ENCODE measurements around the gene MMAB. TPM values are rescaled to one million over a fixed set of nuclear protein-coding genes. Genes with fewer than 3 reads are reported as not detected.

The MMAB gene
- total RNA-seq, 1 experiment from 2014 or later = 34.9 TPM

DNA sequence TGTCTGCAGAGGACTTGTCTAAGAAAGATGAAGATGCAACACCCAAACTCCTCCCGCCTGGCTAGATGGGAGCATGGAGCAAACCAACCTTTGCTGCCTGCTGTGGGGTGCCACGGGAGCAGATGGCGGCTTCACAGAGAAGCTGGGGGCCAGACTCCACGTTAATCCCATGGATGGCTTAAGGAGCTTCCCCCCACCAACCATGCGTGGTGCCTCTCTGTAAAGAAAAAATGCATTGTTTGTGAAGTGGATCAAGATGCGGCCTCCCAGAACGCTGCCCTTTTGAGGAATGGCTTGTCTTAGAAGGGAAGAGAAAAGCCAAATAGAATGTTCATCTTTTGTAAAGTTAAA lies 15.9 kb upstream of the MMAB start:
- ATAC-seq (no peak), DNase-seq (ENCODE audit: low read depth, low spot score) (no peak)
- H3K9ac ChIP-seq (ENCODE audit: low read length) = no peak overlapping the region
- H3K9me2 ChIP-seq (ENCODE audit: insufficient read depth) = no peaks in the 10 kb centered on the region
- ChIA-PET POLR2A (no interaction called here), CTCF (no interaction called here), RAD21 (ENCODE audit: low non-redundant PET in 1 of 2, low total read pairs in 2 of 2, uncharacterized antibody in 2 of 2, unreplicated experiment in 2 of 2) (no interaction called here)
- peaks cover 3% of the 10 kb centered on the region in 2 experiments; a peak in 1 of 4 replicates for H3K36me3 ChIP-seq (ENCODE audit: control insufficient read depth in 1 of 2, insufficient read depth in 2 of 2, low read length in 2 of 2)
- intact Hi-C loops (cut with micrococcal nuclease) = no loop called here
- H3K27me3 ChIP-seq (ENCODE audit: insufficient read depth, low read length) = no peaks in the 10 kb centered on the region
- no peak overlapping the region for H2AFZ ChIP-seq (ENCODE audit: low read depth, low read length, poor library complexity, severe bottlenecking)
- H3K27ac ChIP-seq (ENCODE audit: low read depth, low read length) = no peak overlapping the region
- no peak overlapping the region for H3K4me2 ChIP-seq (ENCODE audit: low read length)
- TF ChIP-seq, protein P1, sequence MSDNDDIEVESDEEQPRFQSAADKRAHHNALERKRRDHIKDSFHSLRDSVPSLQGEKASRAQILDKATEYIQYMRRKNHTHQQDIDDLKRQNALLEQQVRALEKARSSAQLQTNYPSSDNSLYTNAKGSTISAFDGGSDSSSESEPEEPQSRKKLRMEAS (IDR thresholded peaks at IDR 0.05) = no peak
- TF ChIP-seq SP1 (IDR thresholded peaks at IDR 0.05; ENCODE audit: low read depth) = no peak
- TF ChIP-seq YY1 (IDR thresholded peaks at IDR 0.05; ENCODE audit: extremely low read depth, insufficient replicate concordance, low read depth, low read length) = no peak
- no peak for TF ChIP-seq RAD21 (IDR thresholded peaks at IDR 0.05; ENCODE audit: low read depth)
- no peak for TF ChIP-seq CBX3 (IDR thresholded peaks at IDR 0.05; ENCODE audit: low read depth)
- TF ChIP-seq, protein P2, sequence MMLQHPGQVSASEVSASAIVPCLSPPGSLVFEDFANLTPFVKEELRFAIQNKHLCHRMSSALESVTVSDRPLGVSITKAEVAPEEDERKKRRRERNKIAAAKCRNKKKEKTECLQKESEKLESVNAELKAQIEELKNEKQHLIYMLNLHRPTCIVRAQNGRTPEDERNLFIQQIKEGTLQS (IDR thresholded peaks at IDR 0.05) = no peak
- TF ChIP-seq ZNF274 (IDR thresholded peaks at IDR 0.05; ENCODE audit: low read depth, low read length) = no peak
- TF ChIP-seq, protein P3, sequence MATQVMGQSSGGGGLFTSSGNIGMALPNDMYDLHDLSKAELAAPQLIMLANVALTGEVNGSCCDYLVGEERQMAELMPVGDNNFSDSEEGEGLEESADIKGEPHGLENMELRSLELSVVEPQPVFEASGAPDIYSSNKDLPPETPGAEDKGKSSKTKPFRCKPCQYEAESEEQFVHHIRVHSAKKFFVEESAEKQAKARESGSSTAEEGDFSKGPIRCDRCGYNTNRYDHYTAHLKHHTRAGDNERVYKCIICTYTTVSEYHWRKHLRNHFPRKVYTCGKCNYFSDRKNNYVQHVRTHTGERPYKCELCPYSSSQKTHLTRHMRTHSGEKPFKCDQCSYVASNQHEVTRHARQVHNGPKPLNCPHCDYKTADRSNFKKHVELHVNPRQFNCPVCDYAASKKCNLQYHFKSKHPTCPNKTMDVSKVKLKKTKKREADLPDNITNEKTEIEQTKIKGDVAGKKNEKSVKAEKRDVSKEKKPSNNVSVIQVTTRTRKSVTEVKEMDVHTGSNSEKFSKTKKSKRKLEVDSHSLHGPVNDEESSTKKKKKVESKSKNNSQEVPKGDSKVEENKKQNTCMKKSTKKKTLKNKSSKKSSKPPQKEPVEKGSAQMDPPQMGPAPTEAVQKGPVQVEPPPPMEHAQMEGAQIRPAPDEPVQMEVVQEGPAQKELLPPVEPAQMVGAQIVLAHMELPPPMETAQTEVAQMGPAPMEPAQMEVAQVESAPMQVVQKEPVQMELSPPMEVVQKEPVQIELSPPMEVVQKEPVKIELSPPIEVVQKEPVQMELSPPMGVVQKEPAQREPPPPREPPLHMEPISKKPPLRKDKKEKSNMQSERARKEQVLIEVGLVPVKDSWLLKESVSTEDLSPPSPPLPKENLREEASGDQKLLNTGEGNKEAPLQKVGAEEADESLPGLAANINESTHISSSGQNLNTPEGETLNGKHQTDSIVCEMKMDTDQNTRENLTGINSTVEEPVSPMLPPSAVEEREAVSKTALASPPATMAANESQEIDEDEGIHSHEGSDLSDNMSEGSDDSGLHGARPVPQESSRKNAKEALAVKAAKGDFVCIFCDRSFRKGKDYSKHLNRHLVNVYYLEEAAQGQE (IDR thresholded peaks at IDR 0.05; ENCODE audit: low read depth) = no peak
- TF ChIP-seq EGR1 (IDR thresholded peaks at IDR 0.05; ENCODE audit: low read depth) = no peak
- TF ChIP-seq EZH2 (IDR thresholded peaks at IDR 0.05) = no peak
- TF ChIP-seq SIN3A (IDR thresholded peaks at IDR 0.05; ENCODE audit: low read depth) = no peak
- TF ChIP-seq, protein P4, sequence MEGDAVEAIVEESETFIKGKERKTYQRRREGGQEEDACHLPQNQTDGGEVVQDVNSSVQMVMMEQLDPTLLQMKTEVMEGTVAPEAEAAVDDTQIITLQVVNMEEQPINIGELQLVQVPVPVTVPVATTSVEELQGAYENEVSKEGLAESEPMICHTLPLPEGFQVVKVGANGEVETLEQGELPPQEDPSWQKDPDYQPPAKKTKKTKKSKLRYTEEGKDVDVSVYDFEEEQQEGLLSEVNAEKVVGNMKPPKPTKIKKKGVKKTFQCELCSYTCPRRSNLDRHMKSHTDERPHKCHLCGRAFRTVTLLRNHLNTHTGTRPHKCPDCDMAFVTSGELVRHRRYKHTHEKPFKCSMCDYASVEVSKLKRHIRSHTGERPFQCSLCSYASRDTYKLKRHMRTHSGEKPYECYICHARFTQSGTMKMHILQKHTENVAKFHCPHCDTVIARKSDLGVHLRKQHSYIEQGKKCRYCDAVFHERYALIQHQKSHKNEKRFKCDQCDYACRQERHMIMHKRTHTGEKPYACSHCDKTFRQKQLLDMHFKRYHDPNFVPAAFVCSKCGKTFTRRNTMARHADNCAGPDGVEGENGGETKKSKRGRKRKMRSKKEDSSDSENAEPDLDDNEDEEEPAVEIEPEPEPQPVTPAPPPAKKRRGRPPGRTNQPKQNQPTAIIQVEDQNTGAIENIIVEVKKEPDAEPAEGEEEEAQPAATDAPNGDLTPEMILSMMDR (IDR thresholded peaks at IDR 0.05 in 2 of 3, conservative IDR thresholded peaks at IDR 0.05 in 1 of 3; ENCODE audit: borderline replicate concordance in 1 of 3, insufficient read depth in 1 of 3, low read depth in 2 of 3, low read length in 2 of 3) = no peak
- no peak for TF ChIP-seq POLR2AphosphoS5 (IDR thresholded peaks at IDR 0.05; ENCODE audit: low read depth, low read length)
- H3K4me1 ChIP-seq (ENCODE audit: control insufficient read depth in 1 of 2, insufficient read depth in 2 of 2, low read length in 2 of 2) = peaks cover 0 to 5% of the 10 kb centered on the region in 2 experiments; a peak in 1 of 4 replicates
- BruUV-seq (replicated peaks) = no TSS peak
- H4K20me1 ChIP-seq (ENCODE audit: insufficient read depth) = no peaks in the 10 kb centered on the region
- no peaks in the 10 kb centered on the region for H3K79me2 ChIP-seq (ENCODE audit: insufficient read depth, low read length)
- no peak overlapping the region for H3K4me3 ChIP-seq (replicated peaks in 1 of 2; ENCODE audit: low read depth in 1 of 2, low read length in 2 of 2)
- no peaks in the 10 kb centered on the region for H3K9me3 ChIP-seq (ENCODE audit: control insufficient read depth in 1 of 2, insufficient read depth in 1 of 2, low read depth in 1 of 2, low read length in 2 of 2)
